ENCODE measurements around the gene FAM227B.

GRCh38 chr15:49620658-49621368 is at the start of gene FAM227B, which contains the start of gene DTWD1:
- TF ChIP-seq CTCF (IDR thresholded peaks at IDR 0.05) = peak in 2 of 3 experiments; percentile 13 to 23
- TF ChIP-seq POLR2A (IDR thresholded peaks at IDR 0.05) = peak; percentile 22

Data from testis (tissue), 2 donors.